Neuronal stem cell (in vitro differentiated cells): ENCODE data around the gene ACAA2.

ENCODE experiments used
- DNase-seq: peaks from one replicate; pipeline ENCODE4 v3.0.0-alpha.2; 2013; ENCODE audit warnings: low spot score
- H2AFZ ChIP-seq: one replicate; pipeline ENCODE4 v1.6.1; 2013; ENCODE audit warnings: mild to moderate bottlenecking, low read length, inconsistent platforms
- H2AK5ac ChIP-seq: 2 replicates; pipeline ENCODE4 v1.6.1; 2013; ENCODE audit warnings: low read depth, mild to moderate bottlenecking, inconsistent platforms, low read length, moderate library complexity, mixed read lengths
- H2BK120ac ChIP-seq: 2 replicates; pipeline ENCODE4 v1.6.1; 2013; ENCODE audit warnings: low read depth, mild to moderate bottlenecking, inconsistent platforms, low read length, moderate library complexity, mixed read lengths
- H2BK12ac ChIP-seq: one replicate; pipeline ENCODE4 v1.6.1; 2013; ENCODE audit warnings: low read length, inconsistent platforms
- H2BK15ac ChIP-seq: 2 replicates; pipeline ENCODE4 v1.6.1; 2013; ENCODE audit warnings: mild to moderate bottlenecking, low read length, inconsistent platforms, mixed read lengths
- H2BK5ac ChIP-seq: one replicate; pipeline ENCODE4 v1.6.1; 2013; ENCODE audit warnings: inconsistent platforms, mild to moderate bottlenecking, low read length, moderate library complexity
- H3K14ac ChIP-seq: one replicate; pipeline ENCODE4 v1.6.1; 2013; ENCODE audit warnings: low read length, inconsistent platforms
- H3K18ac ChIP-seq: 2 replicates; pipeline ENCODE4 v1.6.1; 2013; ENCODE audit warnings: low read length, inconsistent platforms
- H3K23ac ChIP-seq: 2 replicates; pipeline ENCODE4 v1.6.1; 2013; ENCODE audit warnings: low read depth, mild to moderate bottlenecking, mixed read lengths, low read length, inconsistent platforms; ENCODE audit not compliant: poor library complexity
- H3K27ac ChIP-seq: replicated peaks from 3 replicates; pipeline ENCODE4 v1.5.1; 2013; ENCODE audit warnings: low read length, inconsistent platforms
- H3K27me3 ChIP-seq, 3 experiments: 2 replicates each; pipeline ENCODE4 v1.6.1; 2013; ENCODE audit warnings: low read length in 3 of 3, mild to moderate bottlenecking in 2 of 3, inconsistent platforms in 1 of 3, low read depth in 1 of 3, mixed read lengths in 1 of 3, moderate library complexity in 1 of 3; ENCODE audit not compliant: control insufficient read depth in 3 of 3, insufficient read depth in 3 of 3
- H3K36me3 ChIP-seq, 2 donors: replicated peaks in 1 of 2; 2 replicates each; pipeline ENCODE4 v1.6.1; 2013; ENCODE audit warnings: low read length in 2 of 2; ENCODE audit not compliant: control insufficient read depth in 2 of 2, insufficient read depth in 2 of 2
- H3K4ac ChIP-seq: 2 replicates; pipeline ENCODE4 v1.6.1; 2013; ENCODE audit warnings: inconsistent platforms, mild to moderate bottlenecking, low read length, moderate library complexity
- H3K4me1 ChIP-seq, 2 donors: 1 replicate in 1 of 2; 2 replicates in 1 of 2; pipeline ENCODE4 v1.6.1; 2013; ENCODE audit warnings: low read length in 2 of 2, low read depth in 1 of 2; ENCODE audit not compliant: control insufficient read depth in 2 of 2, insufficient read depth in 1 of 2
- H3K4me2 ChIP-seq: one replicate; pipeline ENCODE4 v1.6.1; 2013; ENCODE audit warnings: mild to moderate bottlenecking, low read length, inconsistent platforms; ENCODE audit not compliant: insufficient read depth, poor library complexity, severe bottlenecking
- H3K4me3 ChIP-seq, 2 donors: 2 replicates each; pipeline ENCODE4 v1.5.1; 2013; ENCODE audit warnings: low read length in 2 of 2, mild to moderate bottlenecking in 2 of 2, inconsistent platforms in 1 of 2, moderate library complexity in 1 of 2
- H3K79me1 ChIP-seq: one replicate; pipeline ENCODE4 v1.6.1; 2013; ENCODE audit warnings: low read depth, mild to moderate bottlenecking, inconsistent platforms, low read length, moderate library complexity
- H3K9ac ChIP-seq: one replicate; pipeline ENCODE4 v1.6.1; 2013; ENCODE audit warnings: mild to moderate bottlenecking, low read depth, low read length, inconsistent platforms; ENCODE audit not compliant: poor library complexity
- H3K9me3 ChIP-seq, 2 donors: replicated peaks in 1 of 2; 2 replicates each; pipeline versions ENCODE3 to v1.6.1; 2013; ENCODE audit warnings: low read length in 2 of 2, mild to moderate bottlenecking in 2 of 2, inconsistent platforms in 1 of 2, low read depth in 1 of 2, mixed read lengths in 1 of 2, moderate library complexity in 1 of 2; ENCODE audit not compliant: control insufficient read depth in 2 of 2, insufficient read depth in 1 of 2
- H4K8ac ChIP-seq: one replicate; pipeline ENCODE4 v1.6.1; 2013; ENCODE audit warnings: low read depth, mild to moderate bottlenecking, inconsistent platforms, low read length, moderate library complexity
- H4K91ac ChIP-seq: one replicate; pipeline ENCODE4 v1.6.1; 2013; ENCODE audit warnings: low read length, low read depth, mild to moderate bottlenecking, inconsistent platforms; ENCODE audit not compliant: poor library complexity
- WGBS, 2 donors: extraction: QIAGEN DNeasy Blood & Tissue Kit; methylation state at CpG; one replicate each; pipeline ENCODE4 v1.1.7; 2013; ENCODE audit warnings: missing lambda C conversion rate in 2 of 2, mixed read lengths in 1 of 2; ENCODE audit not compliant: insufficient read length in 2 of 2, insufficient replicate concordance in 1 of 2; ENCODE audit errors: extremely low coverage in 2 of 2; 5-methylcytosine and 5-hydroxymethylcytosine counted together

ACAA2 gene

DNA sequence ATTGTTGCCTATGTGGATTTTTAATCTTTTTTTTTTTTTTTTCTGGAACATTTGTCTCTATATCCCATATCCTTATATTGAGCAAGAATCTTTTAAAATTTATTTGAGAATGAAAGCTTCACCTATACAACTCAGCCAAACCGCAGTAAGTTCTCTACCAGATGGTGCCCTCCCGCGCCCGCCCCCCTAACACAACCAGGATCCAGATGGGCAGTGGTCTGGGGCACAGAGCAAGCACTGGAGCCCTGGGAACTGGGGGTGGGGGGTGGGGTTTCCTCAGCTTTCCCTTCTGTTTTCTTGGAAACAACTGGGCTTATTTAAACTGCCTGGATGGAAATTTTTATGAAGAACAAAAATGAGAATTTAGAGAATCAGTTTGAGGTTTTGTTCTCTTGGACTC lies 74.6 kb downstream of the ACAA2 start:
- H2BK15ac ChIP-seq = no peak overlapping the region
- peaks cover 0 to 15% (median 0%) of the 10 kb centered on the region in 3 experiments for H3K27me3 ChIP-seq
- H4K91ac ChIP-seq = no peak overlapping the region
- no peak overlapping the region for H2BK120ac ChIP-seq
- no peak overlapping the region for H2BK5ac ChIP-seq
- no peak overlapping the region for H3K23ac ChIP-seq
- H3K79me1 ChIP-seq = no peaks in the 10 kb centered on the region
- H3K4me1 ChIP-seq = no peaks in the 10 kb centered on the region
- no CpG with 5 or more reads among the region's 4 CpGs for WGBS, 2 donors
- no peak overlapping the region for H2AFZ ChIP-seq
- H2AK5ac ChIP-seq = no peak overlapping the region
- H3K14ac ChIP-seq = no peak overlapping the region
- H3K4ac ChIP-seq = no peak overlapping the region
- H3K9ac ChIP-seq = no peak overlapping the region
- peaks cover 0 to 4% of the 10 kb centered on the region in 2 donors for H3K9me3 ChIP-seq
- H2BK12ac ChIP-seq = no peak overlapping the region
- DNase-seq = no peak
- no peak overlapping the region for H4K8ac ChIP-seq
- H3K4me3 ChIP-seq = no peak overlapping the region
- H3K36me3 ChIP-seq = no peaks in the 10 kb centered on the region
- H3K4me2 ChIP-seq = no peak overlapping the region
- no peak overlapping the region for H3K18ac ChIP-seq
- H3K27ac ChIP-seq = no peak overlapping the region

DNA sequence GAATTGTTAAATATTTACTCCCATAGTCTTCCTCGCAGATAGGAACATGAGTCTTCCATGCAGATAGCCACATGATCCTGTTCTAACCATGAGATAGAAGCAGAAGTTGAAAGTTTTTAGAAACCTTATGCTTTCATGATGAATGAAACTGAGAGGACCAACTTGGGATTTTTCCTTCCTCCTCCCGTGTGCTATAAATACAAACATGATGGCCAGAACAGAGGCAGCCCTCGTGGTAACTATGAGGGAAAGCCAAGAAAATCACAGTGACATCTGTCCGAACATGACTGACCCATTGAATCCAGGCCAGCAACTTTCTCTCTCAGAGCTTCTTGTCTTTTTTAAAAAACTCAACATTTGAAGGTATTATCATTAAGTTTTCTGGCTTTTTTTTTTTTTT lies 78.5 kb downstream of the ACAA2 start:
- H4K91ac ChIP-seq = no peak overlapping the region
- H3K36me3 ChIP-seq = no peaks in the 10 kb centered on the region
- peaks cover 6% of the 10 kb centered on the region in 2 donors for H3K4me1 ChIP-seq
- H3K79me1 ChIP-seq = no peaks in the 10 kb centered on the region
- no peak overlapping the region for H3K27ac ChIP-seq
- WGBS, 2 donors = no CpG with 5 or more reads among the region's 4 CpGs
- DNase-seq = no peak
- no peak overlapping the region for H3K4me2 ChIP-seq
- peaks cover 0 to 4% of the 10 kb centered on the region in 2 donors for H3K9me3 ChIP-seq
- H3K23ac ChIP-seq = no peak overlapping the region
- no peak overlapping the region for H3K4me3 ChIP-seq
- no peak overlapping the region for H2BK5ac ChIP-seq
- no peak overlapping the region for H3K9ac ChIP-seq
- no peak overlapping the region for H3K18ac ChIP-seq
- H2BK120ac ChIP-seq = no peak overlapping the region
- no peak overlapping the region for H2BK12ac ChIP-seq
- no peak overlapping the region for H2BK15ac ChIP-seq
- no peaks in the 10 kb centered on the region for H3K27me3 ChIP-seq
- no peak overlapping the region for H3K4ac ChIP-seq
- no peak overlapping the region for H2AK5ac ChIP-seq
- H4K8ac ChIP-seq = no peak overlapping the region
- no peak overlapping the region for H3K14ac ChIP-seq
- no peak overlapping the region for H2AFZ ChIP-seq

DNA sequence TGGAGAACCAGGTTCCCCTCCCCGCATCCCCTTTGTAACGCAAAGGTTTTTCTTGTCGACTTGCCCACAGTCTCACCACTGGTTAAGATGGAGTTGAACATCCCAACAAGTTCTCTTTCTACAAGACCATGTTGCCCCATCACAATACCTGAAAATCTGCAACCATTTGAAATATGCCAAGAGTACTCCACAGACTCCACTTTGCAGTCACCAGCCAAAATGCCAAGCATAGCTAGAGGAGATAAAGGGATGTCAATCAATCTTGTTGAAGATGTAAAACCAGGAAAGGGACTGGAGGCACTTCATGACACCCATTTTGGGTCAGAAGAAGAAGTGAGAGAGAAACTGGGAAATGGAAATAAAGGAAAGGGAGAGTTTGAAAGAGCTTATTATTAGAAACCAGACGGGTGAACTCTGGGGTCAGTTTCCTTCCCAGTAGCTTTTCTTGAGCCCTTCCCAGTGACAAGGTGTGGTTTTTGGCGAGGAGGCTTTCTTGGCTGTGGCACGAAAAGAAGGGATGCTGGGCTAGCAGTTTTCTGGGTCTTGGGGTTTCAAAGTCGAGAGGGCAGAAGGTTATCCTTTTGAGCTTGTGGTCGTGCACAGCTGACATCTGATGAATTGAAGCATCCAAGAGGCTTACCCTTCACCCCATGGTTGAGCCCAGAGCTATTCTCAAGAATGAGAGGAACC lies 79.3 kb downstream of the ACAA2 start:
- Histone ChIP-seq H3K4me3 (no peak overlapping the region), H3K4ac (no peak overlapping the region), H3K79me1 (no peaks in the 10 kb centered on the region), H3K23ac (no peak overlapping the region), H3K36me3 (no peaks in the 10 kb centered on the region), H3K4me2 (no peak overlapping the region), H2BK120ac (no peak overlapping the region), H3K27me3 (no peaks in the 10 kb centered on the region), H2BK5ac (no peak overlapping the region), H3K27ac (no peak overlapping the region), H2BK12ac (no peak overlapping the region), H3K14ac (no peak overlapping the region), H2AFZ (no peak overlapping the region), H3K9ac (no peak overlapping the region), H4K91ac (no peak overlapping the region), H3K4me1 (peaks cover 6% of the 10 kb centered on the region in 2 donors), H2BK15ac (no peak overlapping the region), H3K9me3 (peaks cover 0 to 4% of the 10 kb centered on the region in 2 donors), H3K18ac (no peak overlapping the region), H4K8ac (no peak overlapping the region), H2AK5ac (no peak overlapping the region)
- DNase-seq = no peak
- WGBS, 2 donors = no CpG with 5 or more reads among the region's 8 CpGs

DNA sequence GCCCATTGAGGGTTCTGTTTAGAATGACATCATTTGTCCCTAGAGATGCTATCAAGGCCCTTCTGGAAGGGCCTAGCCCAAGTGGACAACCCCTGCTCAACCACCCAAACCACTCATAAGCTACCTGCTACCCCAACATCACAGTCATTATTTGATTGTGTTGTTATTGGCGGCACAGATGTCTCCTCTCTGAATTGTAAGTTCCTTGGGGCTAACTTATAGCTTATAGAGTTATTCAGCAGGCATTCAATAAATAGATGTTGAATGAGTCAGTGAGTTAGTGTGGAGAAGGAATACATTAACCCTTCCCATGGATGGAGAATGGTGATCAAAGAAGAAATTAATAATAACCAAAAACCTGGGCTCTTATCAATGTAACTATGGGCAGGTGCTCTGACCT lies 80.0 kb downstream of the ACAA2 start:
- H3K9ac ChIP-seq = no peak overlapping the region
- no peak overlapping the region for H2BK120ac ChIP-seq
- H4K8ac ChIP-seq = no peak overlapping the region
- no peak overlapping the region for H3K4me3 ChIP-seq
- H3K4me2 ChIP-seq = no peak overlapping the region
- H3K23ac ChIP-seq = no peak overlapping the region
- no peaks in the 10 kb centered on the region for H3K36me3 ChIP-seq
- no peaks in the 10 kb centered on the region for H3K79me1 ChIP-seq
- peaks cover 6% of the 10 kb centered on the region in 2 donors for H3K4me1 ChIP-seq
- DNase-seq = no peak
- H3K14ac ChIP-seq = no peak overlapping the region
- no peak overlapping the region for H3K18ac ChIP-seq
- H2BK5ac ChIP-seq = no peak overlapping the region
- no peak overlapping the region for H3K4ac ChIP-seq
- no peak overlapping the region for H2BK15ac ChIP-seq
- H4K91ac ChIP-seq = no peak overlapping the region
- no CpG with 5 or more reads among the region's 1 CpG for WGBS, 2 donors
- no peak overlapping the region for H2AK5ac ChIP-seq
- no peak overlapping the region for H2BK12ac ChIP-seq
- no peak overlapping the region for H2AFZ ChIP-seq
- H3K9me3 ChIP-seq = peaks cover 0 to 4% of the 10 kb centered on the region in 2 donors
- H3K27me3 ChIP-seq = no peaks in the 10 kb centered on the region
- H3K27ac ChIP-seq = no peak overlapping the region
